ENCODE data around the gene GNG3.
"Not testable (repeated sequence)": the region's sequence is repeated elsewhere in the genome, so short reads cannot be mapped to it uniquely, and the experiment has no call there.

The GNG3 gene

DNA sequence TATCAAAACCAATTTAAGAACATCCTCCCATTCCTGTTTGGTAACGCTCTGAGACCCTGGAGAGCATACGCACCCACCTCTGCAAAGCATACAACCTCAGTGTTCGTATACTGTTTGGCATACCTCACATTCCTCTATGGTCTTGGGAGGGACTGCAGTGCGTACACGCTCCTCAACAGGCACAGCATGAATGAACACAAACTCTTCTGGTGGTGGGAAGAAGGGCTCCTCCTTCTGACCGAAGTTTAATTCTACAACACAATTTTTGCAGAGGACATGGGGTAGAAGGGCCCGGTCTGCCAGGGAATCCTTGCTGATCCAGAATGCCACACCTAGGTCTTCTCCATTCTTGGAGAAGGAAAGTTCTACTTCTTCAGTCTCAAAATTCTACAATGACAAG is 14.5 kb downstream of the GNG3 start:
- no peak for DNase-seq

DNA sequence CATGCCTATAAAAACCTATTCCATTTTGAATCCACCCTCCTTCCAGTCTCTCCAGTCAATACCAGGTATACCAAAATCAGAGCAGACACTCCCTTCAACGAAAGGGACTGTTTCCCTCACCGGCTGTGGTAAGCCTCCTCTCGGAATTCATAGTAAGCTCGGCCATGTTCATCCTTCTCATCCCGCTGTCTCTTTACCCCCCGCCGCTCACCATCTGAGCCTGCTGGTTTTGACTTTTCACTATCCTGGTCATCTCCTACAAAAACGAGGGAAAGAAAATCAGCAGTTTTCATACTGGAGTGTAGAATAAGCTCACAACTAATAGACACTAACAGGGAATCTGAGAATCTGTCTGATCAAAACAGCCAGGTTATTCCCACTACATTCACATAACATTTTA is 16.7 kb downstream of the GNG3 start:
- DNase-seq = no peak

DNA sequence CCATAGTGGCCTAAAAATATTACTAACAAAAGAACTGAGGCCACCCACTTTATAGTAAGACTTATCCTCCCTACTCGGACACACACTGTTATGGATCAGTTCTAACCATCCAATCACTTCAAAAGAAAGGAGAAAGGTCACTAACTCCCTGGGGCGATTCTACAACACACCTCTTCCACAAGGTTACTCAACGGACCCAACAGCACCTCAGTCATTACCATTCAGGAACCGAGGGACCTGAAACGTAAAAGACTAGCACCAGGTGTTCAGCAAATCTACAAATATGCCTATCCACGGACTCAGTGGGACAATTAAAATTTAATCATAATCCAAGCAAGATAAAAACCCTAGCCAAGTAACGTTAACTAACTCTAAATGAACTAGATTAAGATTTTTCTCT is 18.2 kb downstream of the GNG3 start:
- no peak for DNase-seq

DNA sequence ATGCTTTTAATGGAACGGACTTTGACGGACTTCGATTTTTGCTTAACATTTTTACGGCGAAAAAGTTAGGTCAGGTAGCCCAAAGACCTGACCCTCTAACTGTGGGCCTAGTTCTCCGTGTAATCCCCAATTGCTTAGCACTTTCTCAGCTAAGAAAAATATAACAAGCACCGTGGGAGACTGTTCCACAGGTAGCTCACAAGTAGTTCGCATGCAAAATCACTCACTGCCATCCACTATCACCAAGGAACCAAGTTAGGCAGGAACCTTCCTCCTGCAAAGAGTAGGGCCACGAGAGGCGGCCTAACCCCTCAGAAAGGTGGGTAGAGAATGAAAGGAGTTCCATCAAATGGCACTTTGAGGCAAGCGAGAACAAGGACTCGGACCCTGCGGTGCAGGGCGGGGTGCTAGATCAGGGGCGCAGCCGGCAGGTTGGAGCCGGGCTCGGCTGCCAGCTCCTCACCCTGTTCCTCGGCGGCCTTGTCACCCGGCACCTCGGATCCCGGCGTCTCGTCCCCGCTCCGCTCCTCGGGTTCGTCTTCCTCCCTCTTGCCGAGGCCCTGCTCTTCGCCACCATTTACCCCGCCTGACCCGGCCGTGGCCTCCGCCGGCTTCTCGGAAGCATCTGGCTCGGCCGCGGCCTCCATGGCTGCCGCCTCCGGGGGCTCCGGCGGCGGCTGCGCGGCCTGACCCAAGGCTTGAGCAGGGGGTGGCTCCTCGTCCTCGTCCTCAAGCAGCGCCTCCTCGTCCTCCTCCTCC is 18.9 kb downstream of the GNG3 start:
- DNase-seq = no peak

DNA sequence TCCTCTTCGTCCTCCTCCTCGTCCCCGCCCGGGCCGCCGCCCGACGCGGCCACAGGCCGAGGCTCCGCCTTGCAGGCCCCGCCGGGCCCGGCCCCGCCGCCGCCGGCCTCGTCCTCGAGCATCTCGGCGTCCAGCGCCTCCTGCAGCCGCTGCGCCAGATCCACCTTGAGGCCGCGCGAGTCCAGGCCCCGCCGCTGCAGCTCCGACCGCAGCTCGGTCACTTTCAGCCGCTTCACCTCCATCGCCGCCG is 19.4 kb downstream of the GNG3 start:
- no peak for DNase-seq

DNA sequence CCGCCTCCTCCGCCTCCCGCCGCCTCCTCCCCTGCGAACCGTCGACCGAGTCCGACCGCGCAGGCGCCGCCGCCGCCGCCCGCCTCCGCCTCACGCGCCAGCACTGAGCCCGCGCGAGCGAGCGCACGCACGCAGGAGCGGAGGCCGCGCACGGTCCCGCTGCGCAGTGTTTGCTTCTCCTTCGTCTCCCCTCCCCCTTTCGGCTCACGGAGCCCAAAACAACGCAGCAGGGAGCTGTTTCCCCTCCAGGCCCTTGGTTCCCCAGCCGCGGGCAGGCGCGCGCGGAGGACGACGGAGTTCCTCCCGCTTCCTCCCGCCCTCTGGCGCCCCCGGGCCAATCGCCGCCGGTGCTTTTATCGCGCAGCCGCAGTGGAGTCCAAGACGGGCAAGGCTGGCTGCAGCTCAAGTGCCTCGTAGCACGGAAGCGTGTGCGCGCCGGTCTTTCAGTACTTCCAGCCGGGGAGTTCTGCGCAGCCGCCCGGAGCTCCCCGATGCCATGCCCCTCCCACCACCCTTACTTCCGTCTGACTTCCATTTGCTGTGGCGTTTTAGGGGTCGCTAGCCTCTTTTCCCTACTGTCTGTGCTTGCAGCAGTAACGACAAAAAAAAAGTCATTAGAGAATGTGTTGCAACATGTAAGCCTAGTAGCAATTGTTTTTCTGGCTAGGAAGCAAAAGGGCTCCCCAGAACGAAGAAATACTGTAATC is 19.8 kb downstream of the GNG3 start, which contains the start of gene HNRNPUL2:
TSS of gene HNRNPUL2 (minus strand) at position 293 of the 707 bp plus-strand sequence. CDS start 301 bp downstream, outside the sequence.
- DNase-seq = peak; percentile 96 to 98

DNA sequence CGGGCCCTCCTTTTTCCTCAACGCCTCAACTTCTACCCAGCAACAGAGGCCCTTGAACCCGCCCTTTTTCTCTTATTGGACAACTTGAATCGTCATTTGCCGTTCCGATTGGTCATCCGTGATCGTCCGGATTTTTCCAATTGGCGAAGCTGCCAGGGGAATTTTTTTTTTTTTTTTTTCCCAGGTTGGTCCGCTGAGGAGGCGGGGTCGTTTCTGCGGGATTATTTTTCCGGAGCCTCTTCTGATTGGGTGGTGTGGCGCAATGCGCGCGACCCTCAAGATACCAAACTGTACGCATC is 20.3 kb downstream of the GNG3 start:
- DNase-seq = peak; percentile 82 to 84

DNA sequence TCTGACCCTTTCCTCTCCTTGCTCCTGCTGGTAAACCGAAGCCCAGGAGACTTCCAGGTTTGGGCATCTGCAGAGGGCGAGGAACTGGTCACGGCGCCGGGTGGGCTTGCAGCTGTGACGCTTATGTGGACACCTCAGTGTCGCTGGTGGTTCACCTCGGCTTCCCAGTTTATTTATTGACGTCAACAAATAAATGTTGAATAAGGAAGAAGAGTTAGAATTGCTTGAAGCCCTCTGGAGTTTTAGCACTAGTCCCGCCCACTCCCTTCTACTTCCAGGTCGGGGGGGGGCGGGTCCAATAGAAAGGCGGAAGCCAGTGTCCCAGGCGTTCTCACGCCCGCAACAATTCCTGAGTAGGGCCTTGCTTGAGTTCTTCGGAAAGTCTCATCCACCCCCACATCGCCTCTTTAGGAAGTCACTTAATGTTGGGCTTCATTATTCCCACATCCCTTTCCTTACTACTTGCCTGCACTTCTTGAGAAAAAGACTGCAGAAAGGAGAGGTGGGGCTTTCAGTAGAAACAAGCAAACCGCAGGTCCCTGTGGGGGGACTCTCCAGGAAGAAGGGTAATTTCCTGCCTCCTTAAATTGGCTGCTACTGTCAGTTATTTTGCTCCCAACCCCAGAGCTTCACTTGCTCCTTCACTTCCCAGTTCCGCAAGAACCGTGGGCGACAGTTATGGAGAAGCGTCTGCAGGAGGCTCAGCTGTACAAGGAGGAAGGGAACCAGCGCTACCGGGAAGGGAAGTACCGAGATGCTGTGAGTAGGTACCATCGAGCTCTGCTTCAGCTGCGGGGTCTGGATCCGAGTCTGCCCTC is 20.9 kb downstream of the GNG3 start, which contains the start of gene TTC9C:
TSS of gene TTC9C (plus strand) at position 316 of the 818 bp plus-strand sequence. CDS start at position 679, 363 bp downstream.
- DNase-seq = peak; percentile 84 to 88

DNA sequence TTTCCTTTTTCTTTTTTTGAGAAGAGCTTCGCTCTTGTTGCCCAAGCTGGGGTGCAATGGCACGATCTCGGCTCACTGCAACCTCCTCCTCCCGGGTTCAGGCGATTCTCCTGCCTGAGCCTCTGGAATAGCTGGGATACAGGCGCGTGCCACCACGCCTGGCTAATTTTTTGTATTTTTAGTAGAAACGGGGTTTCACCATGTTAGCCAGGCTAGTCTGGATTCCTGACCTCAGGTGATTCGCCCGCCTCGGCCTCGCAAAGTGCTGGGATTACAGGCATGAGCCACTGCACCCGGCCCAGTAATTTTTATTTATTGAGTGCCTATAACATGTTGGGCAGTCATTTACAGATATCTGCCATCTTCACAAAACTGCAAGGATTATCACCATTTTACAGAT is 22.6 kb downstream of the GNG3 start:
- DNase-seq = not testable (repeated sequence)

DNA sequence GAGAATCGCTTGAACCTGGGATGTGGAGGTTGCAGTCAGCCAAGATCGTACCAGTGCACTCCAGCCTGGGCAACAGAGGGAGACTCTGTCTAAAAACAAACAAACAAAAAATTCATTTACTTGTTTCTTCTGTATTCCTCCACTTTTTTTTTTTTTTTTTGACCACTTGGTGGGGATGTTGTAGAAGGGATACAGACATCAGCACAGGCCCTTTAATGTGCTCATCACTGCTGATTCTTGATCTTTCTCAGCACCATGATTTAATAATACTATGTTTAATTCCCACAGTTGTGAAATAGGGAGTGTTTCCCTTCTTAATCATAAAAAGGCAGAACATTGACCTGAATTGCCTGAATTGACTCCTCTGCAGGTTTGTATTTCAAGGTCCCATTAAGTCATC is 25.4 kb downstream of the GNG3 start:
- no peak for DNase-seq

DNA sequence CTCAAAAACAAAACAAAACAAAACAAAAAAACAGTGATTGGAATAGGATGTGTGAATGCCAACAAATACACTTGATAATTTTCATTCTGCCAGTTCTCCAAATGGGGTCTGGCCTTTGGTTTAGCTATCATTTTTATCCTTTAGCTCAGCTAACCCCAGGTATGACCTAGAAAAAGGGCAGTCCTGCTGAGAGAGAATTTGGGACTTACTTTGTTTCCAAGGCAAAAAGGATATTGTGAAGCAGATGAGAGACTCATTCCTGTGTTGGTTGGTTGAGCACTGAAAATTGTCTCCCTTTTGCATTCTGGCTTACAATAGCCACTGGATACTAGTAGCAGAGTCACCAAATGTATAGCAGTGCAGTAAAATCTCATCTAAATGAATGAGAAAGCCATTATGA is 29.7 kb downstream of the GNG3 start:
- no peak for DNase-seq

DNA sequence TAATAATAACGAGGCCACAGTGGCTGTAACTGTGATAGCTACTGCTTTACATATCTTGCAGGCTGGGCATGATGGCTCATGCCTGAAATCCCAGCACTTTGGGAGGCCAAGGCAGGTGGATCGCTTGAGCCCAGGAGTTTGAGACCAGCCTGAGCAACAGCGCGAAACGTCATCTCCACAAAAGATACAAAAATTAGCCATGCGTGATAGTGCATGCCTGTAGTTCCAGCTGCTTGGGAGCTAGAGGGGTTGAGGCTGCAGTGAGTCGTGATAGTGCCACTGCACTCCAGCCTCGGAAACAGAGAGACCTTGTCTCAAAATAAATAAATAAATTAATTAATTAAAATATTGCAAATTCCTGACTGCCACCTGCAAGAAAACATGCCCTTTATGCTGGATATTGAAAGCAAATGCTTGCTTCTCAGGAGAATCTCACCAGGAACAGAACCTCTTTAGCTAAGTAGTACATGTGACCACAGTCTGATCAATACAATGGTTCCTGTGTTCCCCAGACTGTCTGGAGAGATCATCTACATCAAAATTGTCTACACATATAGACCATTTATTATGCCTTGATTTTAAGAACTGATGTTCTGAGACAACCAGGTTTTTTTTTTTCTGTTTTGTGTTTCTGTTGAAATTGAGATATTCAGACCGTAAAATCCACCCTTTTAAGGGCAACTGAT is 40.1 kb downstream of the GNG3 start:
- DNase-seq = no peak

DNA sequence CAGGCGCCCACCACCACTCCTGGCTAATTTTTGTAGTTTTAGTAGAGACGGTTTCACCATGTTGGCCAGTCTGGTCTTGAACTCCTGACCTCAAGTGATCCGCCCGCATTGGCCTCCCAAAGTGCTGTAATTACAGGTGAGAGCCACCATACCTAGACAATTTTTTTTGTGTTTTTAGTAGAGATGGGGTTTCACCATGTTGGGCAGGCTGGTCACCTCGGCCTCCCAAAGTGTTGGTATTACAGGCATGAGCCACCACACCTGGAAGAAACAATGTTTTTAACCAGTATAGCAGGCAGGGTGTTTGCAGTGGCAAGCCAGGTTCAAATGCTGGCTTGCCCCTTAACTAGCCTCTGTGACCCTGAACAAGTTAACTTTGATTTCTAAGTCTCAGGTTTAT is 42.5 kb downstream of the GNG3 start:
- DNase-seq = not testable (repeated sequence)

DNA sequence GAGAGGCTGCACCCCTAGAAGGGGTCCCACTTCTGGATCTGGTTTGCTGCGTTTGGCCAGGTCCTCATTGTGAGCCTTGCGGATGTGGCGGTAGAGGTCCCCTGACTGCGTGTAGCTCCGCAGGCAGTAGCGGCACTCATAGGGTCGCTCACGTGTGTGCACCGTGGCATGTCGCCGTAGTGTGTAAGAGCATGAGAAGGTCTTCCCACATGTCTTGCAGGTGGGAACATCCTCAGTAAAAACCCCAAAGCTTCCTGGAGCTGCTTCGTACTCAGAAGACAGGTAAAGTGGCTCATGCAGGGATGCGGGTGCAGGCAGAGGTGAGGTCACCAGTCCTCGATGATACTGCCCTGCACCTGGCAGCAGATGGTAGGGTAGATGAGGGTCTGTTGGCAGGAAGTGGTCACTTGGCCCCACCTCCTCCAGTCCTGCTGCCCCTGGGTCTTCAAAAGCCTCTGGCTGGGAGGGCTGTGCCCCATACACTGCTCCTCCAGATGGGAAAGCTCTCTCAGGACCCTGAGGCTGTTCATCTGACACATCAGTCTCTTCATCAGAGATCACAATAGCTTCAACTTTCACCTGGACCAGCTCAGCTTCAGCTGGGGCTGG is 44.8 kb downstream of the GNG3 start:
- DNase-seq = no peak

DNA sequence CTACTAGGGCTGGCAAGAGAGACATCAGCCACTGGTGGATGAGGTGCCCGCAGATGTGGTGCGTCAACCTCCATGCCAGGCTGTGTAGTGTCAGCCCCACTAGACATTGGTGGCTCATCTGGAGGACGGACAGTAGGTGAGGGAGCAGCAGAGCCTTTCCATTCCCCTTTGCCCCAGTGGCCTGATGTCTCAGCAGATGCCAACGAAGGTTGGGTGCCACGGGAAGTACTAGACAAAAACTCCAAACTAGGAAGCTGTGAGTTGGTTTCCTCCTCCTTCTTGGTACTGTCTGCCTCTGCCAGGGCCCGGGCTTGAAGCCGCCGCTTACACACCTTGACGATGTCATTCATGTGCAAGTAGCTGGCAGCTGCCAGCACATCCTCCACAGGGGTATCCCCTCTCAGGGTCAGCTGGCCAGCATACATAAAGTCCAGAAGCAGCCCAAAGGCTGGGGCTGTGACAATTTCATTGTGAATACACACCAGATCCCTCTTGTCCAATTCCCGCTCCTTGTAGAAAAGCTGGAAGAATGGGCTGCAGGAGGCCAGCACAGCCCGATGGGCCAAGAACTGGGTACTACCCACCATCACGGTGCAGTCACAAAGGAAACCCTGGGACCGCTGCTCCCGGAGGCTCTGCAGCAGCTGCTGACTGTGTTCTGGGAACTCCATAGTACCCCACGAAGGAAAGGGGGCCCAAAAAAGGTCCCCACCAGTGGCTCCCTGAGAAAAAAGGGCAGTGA is 45.7 kb downstream of the GNG3 start:
- no peak for DNase-seq

DNA sequence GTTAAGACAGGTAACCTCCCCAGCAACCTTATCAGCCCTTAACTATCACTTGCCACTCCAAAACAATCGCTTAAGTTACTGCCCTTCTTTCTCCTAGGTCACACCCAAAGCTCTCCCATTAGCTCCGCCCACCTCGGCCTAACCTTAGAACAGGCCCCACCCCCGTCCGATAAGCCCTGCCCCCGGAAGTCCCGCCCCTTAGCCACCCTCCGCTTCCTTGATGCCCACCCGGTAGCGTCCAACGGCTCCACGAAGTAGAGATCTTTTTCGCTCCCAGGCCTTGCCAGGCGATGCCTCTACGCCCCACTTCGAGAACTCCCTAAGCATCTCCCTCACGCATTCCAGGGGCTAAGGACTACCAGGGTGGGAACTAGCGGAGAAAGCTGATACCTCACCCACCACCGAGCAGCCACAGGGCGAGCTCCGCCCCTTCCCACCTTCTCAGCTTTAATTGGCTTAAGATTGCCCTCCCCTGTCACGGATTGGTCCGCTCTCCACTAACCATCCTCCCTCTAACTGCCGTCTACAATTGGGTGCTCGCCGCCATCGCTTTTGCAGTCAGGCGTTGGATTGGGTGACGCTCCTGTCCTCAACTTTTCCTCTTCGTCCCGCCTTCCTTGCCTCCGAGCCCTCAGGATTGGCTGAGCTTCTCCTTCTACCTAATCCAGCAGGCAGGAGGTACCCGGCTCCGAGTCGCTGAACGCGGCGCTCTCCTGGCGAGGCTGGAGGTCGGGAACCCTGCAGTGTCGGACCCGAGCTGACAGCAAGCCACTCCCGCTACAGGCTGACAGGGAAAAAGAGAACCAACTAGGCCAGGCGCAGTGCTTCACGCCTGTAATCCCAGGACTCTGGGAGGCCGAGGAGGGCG is 46.5 kb downstream of the GNG3 start, which contains the start of gene ZBTB3:
TSS of gene ZBTB3 (minus strand) at position 425 of the 868 bp plus-strand sequence. CDS start 496 bp downstream, outside the sequence.
- peak; percentile 98 for DNase-seq

DNA sequence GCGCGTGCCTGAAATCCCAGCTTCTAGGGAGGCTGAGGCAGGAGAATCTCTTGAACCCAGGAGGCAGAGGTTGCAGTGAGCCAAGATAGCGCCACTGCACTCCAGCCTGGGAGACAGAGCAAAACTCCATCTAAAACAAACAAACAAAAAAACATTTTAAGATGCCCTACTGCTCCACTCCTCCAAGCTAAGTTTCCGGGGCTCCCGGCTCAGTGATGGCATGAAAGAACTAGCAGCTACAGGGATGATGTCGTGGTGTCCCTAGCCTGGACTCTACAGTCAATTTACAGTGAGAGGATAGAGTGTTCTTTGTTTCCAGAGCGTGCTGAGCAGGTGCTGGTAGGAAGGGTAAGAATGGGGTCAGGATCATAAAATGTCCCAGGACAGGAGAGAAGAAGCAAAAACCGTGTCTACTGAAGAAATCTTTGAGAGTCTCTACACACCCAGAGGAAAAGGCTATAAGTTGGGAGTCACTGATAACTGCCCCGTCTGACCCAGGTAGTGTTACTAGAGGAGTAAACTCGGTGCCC is 47.7 kb downstream of the GNG3 start:
- no peak for DNase-seq

DNA sequence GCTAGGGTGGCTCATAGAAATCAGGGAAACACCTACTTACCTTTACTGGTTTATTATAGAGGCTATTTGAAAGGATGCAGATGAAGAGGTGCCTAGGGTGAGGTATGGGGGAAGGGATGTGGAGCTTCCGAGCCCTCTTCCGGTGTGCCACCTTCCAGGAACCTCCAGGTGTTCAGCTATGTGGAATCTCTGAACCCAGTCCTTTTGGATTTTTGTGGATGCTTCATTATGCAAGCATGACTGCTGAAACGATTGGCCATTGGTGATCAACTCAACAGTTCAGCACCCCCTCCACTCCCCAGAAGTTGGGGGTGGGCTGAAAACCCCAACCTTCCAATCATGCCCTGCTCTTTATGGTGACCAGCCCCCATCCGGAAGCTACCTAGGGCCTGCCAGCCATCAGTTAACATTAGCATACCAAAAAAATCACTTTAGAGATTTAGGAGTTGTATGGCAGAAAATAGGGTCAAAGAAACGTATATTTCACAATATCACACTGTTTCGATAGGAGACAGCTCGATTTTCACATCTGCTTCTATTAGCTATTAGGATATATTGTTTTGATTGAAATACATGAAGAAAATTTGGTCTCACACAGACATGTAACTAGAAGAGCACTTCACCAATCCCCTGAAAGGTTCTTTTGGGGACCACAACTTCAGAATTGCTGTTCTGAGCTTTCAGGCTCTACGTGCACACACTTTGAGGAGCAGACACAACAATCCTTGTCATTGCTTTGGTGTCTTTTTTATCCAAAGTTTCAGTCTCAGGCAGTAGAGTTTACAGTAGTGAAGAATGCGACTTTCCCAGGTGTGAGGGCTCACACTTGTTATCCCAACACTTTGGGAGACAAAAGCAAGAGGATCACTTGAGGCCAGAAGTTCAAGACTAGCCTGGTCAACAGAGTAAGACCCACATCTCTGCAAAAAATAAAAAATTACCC is 50.6 kb downstream of the GNG3 start:
- DNase-seq = no peak

All from activated CD4-positive, alpha-beta T cell treated with anti-CD3 and anti-CD28 coated beads for 4 hours (primary cell).